ENCODE data around the gene LRRC27.

LRRC27 gene

GRCh38 chr10:132306343-132306685, 25.7 kb upstream of the LRRC27 start:
- Histone ChIP-seq H3K9ac (ENCODE audit: low read length) (no peak overlapping the region), H3K27me3 (ENCODE audit: low read depth, low read length) (no peaks in the 10 kb centered on the region), H3K79me2 (ENCODE audit: low read length) (no peaks in the 10 kb centered on the region), H4K20me1 (ENCODE audit: insufficient read depth, low read length) (no peaks in the 10 kb centered on the region), H2AFZ (ENCODE audit: low read depth, low read length) (no peak overlapping the region), H3K9me3 (ENCODE audit: insufficient read depth, low read length) (no peaks in the 10 kb centered on the region), H3K4me1 (ENCODE audit: low read length) (no peaks in the 10 kb centered on the region), H3K4me3 (ENCODE audit: low read length) (no peak overlapping the region), H3K36me3 (replicated peaks; ENCODE audit: low read depth, low read length) (no peaks in the 10 kb centered on the region), H3K27ac (ENCODE audit: low read length) (no peak overlapping the region), H3K4me2 (ENCODE audit: low read length) (no peak overlapping the region)
- TF ChIP-seq EZH2phosphoT487 (IDR thresholded peaks at IDR 0.05; ENCODE audit: low read depth) = no peak
- TF ChIP-seq, protein P1, sequence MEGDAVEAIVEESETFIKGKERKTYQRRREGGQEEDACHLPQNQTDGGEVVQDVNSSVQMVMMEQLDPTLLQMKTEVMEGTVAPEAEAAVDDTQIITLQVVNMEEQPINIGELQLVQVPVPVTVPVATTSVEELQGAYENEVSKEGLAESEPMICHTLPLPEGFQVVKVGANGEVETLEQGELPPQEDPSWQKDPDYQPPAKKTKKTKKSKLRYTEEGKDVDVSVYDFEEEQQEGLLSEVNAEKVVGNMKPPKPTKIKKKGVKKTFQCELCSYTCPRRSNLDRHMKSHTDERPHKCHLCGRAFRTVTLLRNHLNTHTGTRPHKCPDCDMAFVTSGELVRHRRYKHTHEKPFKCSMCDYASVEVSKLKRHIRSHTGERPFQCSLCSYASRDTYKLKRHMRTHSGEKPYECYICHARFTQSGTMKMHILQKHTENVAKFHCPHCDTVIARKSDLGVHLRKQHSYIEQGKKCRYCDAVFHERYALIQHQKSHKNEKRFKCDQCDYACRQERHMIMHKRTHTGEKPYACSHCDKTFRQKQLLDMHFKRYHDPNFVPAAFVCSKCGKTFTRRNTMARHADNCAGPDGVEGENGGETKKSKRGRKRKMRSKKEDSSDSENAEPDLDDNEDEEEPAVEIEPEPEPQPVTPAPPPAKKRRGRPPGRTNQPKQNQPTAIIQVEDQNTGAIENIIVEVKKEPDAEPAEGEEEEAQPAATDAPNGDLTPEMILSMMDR (IDR thresholded peaks at IDR 0.05; ENCODE audit: low read depth, low read length) = no peak

- TF ChIP-seq EZH2phosphoT487 (IDR thresholded peaks at IDR 0.05; ENCODE audit: low read depth) = no peak
- Histone ChIP-seq H3K4me2 (ENCODE audit: low read length) (no peak overlapping the region), H4K20me1 (ENCODE audit: insufficient read depth, low read length) (no peaks in the 10 kb centered on the region), H3K4me3 (ENCODE audit: low read length) (no peak overlapping the region), H3K4me1 (ENCODE audit: low read length) (no peaks in the 10 kb centered on the region), H3K27me3 (ENCODE audit: low read depth, low read length) (no peaks in the 10 kb centered on the region), H3K9me3 (ENCODE audit: insufficient read depth, low read length) (no peaks in the 10 kb centered on the region), H3K9ac (ENCODE audit: low read length) (no peak overlapping the region), H2AFZ (ENCODE audit: low read depth, low read length) (no peak overlapping the region), H3K36me3 (replicated peaks; ENCODE audit: low read depth, low read length) (no peaks in the 10 kb centered on the region), H3K27ac (ENCODE audit: low read length) (no peak overlapping the region), H3K79me2 (ENCODE audit: low read length) (no peaks in the 10 kb centered on the region)
These were observed 24.9 kb upstream of the LRRC27 start for GRCh38 chr10:132306864-132307751.

DNA sequence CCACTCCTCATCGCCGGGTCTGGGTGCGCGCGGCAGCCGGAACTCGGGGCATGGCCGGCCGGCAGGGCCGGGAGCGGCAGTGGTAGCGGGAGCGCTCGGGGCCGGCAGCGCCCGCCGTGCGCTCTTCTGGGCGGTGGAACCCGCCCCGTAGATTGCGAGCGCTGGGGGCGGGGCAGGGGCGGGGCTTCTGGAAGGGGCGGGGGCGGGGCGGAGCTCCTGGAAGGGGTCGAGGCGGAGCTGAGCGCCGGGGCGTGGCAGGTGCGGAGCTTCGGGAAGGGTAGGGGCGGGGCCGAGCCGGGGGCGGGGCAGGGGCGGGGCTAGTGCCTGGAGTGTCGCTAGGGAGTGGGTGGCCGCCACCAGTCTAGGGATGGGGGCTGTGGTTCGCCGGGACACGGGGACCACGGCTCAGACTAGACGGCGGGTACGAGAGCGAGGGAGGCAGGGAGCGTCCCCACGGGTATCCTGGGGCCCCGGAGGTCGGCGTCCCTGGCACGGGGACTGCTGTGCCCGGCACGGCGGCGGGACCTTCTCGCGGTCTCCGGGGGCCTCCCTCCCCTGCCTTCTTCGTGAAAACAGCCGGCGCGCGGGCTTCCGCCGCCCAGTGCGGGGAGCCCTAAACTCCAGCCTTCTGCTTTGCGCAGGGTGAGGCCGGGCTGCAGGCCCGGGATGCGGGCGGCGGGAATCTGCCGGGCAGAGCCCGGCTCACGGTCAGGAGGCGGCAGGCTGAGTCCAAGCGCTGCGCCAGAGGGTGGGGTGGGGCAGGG, 24.0 kb upstream of the LRRC27 start, which contains the start of gene STK32C:
Gene STK32C, minus strand, starts transcription at position 128 of the 764 bp plus-strand sequence. Its CDS starts 117 bp downstream, at position 11.
- H3K4me1 ChIP-seq (ENCODE audit: low read length) = no peaks in the 10 kb centered on the region
- no peak within 1 kb of the TSS for H2AFZ ChIP-seq (ENCODE audit: low read depth, low read length)
- H3K9ac ChIP-seq (ENCODE audit: low read length) = no peak within 1 kb of the TSS
- H3K9me3 ChIP-seq (ENCODE audit: insufficient read depth, low read length) = no peaks in the 10 kb centered on the region
- no peak within 1 kb of the TSS for H3K4me2 ChIP-seq (ENCODE audit: low read length)
- H3K27me3 ChIP-seq (ENCODE audit: low read depth, low read length) = no peaks in the 10 kb centered on the region
- no peak within 1 kb of the TSS for H3K4me3 ChIP-seq (ENCODE audit: low read length)
- no peaks in the 10 kb centered on the region for H3K36me3 ChIP-seq (replicated peaks; ENCODE audit: low read depth, low read length)
- no peak within 1 kb of the TSS for H3K27ac ChIP-seq (ENCODE audit: low read length)
- TF ChIP-seq, protein P1 (IDR thresholded peaks at IDR 0.05; ENCODE audit: low read depth, low read length) = no peak
- no peak for TF ChIP-seq EZH2phosphoT487 (IDR thresholded peaks at IDR 0.05; ENCODE audit: low read depth)
- H4K20me1 ChIP-seq (ENCODE audit: insufficient read depth, low read length) = no peaks in the 10 kb centered on the region
- no peaks in the 10 kb centered on the region for H3K79me2 ChIP-seq (ENCODE audit: low read length)

DNA sequence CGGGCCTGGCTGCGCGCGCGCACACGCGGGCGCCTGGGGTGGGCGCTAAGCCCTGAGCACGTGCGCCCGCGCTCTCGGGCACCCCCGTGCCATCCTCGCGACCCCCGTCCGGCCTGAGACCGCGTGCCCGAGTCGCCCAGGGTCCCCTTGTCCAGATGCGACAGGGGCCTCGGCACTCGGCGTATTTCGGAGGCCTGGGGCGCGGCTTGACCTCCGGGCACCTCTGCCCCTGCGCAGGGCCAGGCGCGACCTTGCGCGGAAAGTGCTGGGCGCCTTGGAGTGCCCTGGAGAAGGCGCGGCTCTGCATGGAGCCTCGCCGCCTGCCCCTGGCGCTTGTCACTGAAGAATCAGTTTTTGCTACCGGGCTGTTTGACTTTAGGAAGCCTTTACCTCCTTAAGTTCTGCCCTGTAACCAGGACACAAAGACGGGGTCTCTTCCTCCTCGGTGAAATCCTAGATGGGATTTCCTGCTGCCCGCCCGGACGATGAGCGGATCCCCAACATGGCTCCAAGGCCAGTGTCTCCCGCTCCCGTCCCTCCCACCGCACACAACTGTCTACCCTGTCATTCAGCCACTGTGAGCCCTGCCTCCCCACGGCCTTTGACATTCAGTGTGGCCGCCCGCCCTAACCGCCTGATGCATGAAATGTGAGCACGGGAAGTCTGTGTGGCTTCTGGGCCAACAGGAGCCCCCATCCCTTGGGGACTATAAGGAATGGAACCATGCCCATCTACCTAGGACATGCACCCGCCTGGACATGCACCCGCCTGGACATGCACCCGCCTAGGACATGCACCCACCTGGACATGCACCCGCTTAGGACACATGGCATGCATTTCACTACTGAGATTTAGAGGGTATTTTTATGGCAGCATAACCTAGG, 23.2 kb upstream of the LRRC27 start:
- Histone ChIP-seq H3K27ac (ENCODE audit: low read length) (no peak overlapping the region), H3K4me3 (ENCODE audit: low read length) (no peak overlapping the region), H3K36me3 (replicated peaks; ENCODE audit: low read depth, low read length) (no peaks in the 10 kb centered on the region), H3K9ac (ENCODE audit: low read length) (no peak overlapping the region), H4K20me1 (ENCODE audit: insufficient read depth, low read length) (no peaks in the 10 kb centered on the region), H3K4me1 (ENCODE audit: low read length) (no peaks in the 10 kb centered on the region), H3K27me3 (ENCODE audit: low read depth, low read length) (no peaks in the 10 kb centered on the region), H3K9me3 (ENCODE audit: insufficient read depth, low read length) (no peaks in the 10 kb centered on the region), H3K79me2 (ENCODE audit: low read length) (no peaks in the 10 kb centered on the region), H3K4me2 (ENCODE audit: low read length) (no peak overlapping the region), H2AFZ (ENCODE audit: low read depth, low read length) (no peak overlapping the region)
- TF ChIP-seq EZH2phosphoT487 (IDR thresholded peaks at IDR 0.05; ENCODE audit: low read depth) = no peak
- TF ChIP-seq, protein P1 (IDR thresholded peaks at IDR 0.05; ENCODE audit: low read depth, low read length) = no peak

All from OCI-LY3 (cell line).